DOHH2 (cell line): Measurements from ENCODE around the gene HDAC4.

Source experiments
- H3F3A ChIP-seq: fragments of 200-600 bp; sonication (generic), shearing (Covaris generic); 2 replicates; pipeline ENCODE4 v1.6.0; 2016; ENCODE audit warnings: antibody characterized with exemption, mild to moderate bottlenecking; ENCODE audit not compliant: control insufficient read depth, insufficient read depth
- H3K27ac ChIP-seq: fragments of 200-600 bp; sonication (generic); 2 replicates; pipeline ENCODE4 v1.5.1; 2014; ENCODE audit warnings: low read depth, mild to moderate bottlenecking, low read length, moderate library complexity
- H3K27me3 ChIP-seq: fragments of 200-600 bp; sonication (generic); 2 replicates; pipeline ENCODE4 v1.6.1; 2014; ENCODE audit warnings: mild to moderate bottlenecking, low read length, mixed read lengths; ENCODE audit not compliant: control insufficient read depth
- H3K36me3 ChIP-seq: fragments of 200-600 bp; sonication (generic); 2 replicates; pipeline ENCODE4 v1.6.1; 2014; ENCODE audit warnings: mild to moderate bottlenecking, low read length, moderate library complexity, mixed read lengths; ENCODE audit not compliant: control insufficient read depth
- H3K4me1 ChIP-seq: fragments of 200-600 bp; sonication (generic); 2 replicates; pipeline ENCODE4 v1.6.1; 2014; ENCODE audit warnings: mild to moderate bottlenecking, low read length, mixed read lengths; ENCODE audit not compliant: control insufficient read depth
- H3K4me2 ChIP-seq: fragments of 200-600 bp; sonication (generic); 2 replicates; pipeline ENCODE4 v1.6.0; 2014; ENCODE audit warnings: mild to moderate bottlenecking, low read length, moderate library complexity
- H3K4me3 ChIP-seq: fragments of 200-600 bp; sonication (generic); 2 replicates; pipeline ENCODE4 v1.5.1; 2014; ENCODE audit warnings: mild to moderate bottlenecking, low read length, mixed read lengths
- H3K79me2 ChIP-seq: fragments of 200-600 bp; sonication (generic); 2 replicates; pipeline ENCODE4 v1.6.1; 2014; ENCODE audit warnings: mild to moderate bottlenecking, low read length, mixed read lengths; ENCODE audit not compliant: control insufficient read depth
- H3K9me2 ChIP-seq: fragments of 200-600 bp; sonication (generic); replicated peaks from 2 replicates; pipeline ENCODE4 v1.6.1; 2014; ENCODE audit warnings: mild to moderate bottlenecking, low read length, mixed read lengths; ENCODE audit not compliant: control insufficient read depth
- H3K9me3 ChIP-seq: fragments of 200-600 bp; sonication (generic); 2 replicates; pipeline ENCODE4 v1.6.1; 2014; ENCODE audit warnings: antibody characterized with exemption, low read length, mixed read lengths; ENCODE audit not compliant: control insufficient read depth, insufficient read depth
- H4K20me1 ChIP-seq: fragments of 200-600 bp; sonication (generic); 2 replicates; pipeline ENCODE4 v1.6.0; 2014; ENCODE audit warnings: low read depth, mild to moderate bottlenecking, antibody characterized with exemption, low read length, moderate library complexity; ENCODE audit not compliant: control insufficient read depth, insufficient read depth
- EZH2phosphoT487 ChIP-seq: fragments of 200-600 bp; sonication (generic); IDR thresholded peaks from 2 replicates; pipeline ENCODE4 v1.6.1; 2017; ENCODE audit warnings: borderline replicate concordance, mild to moderate bottlenecking, antibody characterized with exemption, low read length, moderate library complexity, mixed read lengths
- TF ChIP-seq, protein P1 (sequence below): fragments of 200-600 bp; sonication (generic); IDR thresholded peaks from one replicate; pipeline ENCODE4 v1.5.1; 2014; ENCODE audit warnings: antibody characterized with exemption, mild to moderate bottlenecking, low read depth, low read length; ENCODE audit not compliant: poor library complexity, severe bottlenecking

The HDAC4 gene

DNA sequence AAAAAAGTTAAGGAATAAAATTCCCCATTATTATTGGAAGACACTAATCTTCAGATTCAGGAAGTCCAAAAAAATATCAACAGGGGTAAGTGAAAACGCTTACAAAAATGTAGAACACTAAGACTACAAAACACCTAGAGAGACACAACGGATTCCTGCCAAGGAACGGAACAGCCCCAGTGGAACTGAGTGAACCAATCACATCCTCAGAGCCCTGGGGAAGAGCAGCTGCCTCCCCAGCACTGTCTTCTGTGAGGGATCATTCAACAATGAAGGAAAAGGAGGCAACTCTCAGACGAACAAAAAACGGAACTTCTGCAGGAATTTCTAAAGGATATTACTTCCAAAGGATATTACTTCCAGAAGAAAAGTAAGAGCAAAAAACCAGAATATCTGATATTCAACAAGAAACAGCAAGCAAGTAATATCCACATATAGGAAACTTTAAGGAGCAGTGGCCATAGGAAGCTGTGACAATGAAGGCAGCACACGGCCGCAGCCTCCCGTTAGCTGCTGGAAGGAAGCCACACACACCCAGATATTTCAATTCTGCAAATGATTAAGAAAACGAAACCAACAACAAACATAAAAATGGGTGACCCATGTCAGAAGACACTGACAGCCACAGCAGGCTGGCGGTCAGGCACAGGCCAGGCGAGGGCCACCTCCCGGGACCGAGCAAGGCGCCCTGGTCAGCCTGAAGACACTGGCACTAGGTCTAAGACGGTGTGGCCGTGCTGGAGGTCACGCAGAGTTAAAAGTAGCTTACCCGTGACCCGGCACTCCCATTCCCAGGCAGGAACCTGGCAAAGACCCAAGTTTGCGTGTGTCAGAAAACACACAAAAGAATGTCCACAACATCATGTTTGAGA is 81.8 kb downstream of the HDAC4 start:
- H3K4me2 ChIP-seq: no peak overlapping the region
- no peaks in the 10 kb centered on the region for H3K36me3 ChIP-seq

DNA sequence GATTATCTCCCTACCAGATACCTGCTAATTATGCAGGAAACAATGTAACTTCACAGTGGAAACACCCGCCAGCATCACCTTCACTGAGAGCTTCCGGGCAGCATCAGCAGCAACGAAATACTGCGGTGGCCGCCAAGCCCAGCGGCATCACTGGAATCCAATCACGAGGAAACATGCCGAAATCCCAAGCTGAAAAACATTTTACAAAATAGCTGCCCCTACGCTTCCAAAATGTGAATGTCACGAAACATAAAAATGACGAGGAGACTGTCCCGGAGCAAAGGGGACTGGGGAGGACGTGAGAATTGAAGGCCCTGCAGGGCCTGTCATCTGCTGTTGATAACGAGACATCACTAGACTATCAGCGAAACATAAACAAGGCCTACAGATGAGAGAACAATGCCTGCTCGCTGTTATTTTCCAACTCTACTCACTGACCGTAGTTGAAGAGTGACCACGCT is 82.6 kb downstream of the HDAC4 start:
- no peak overlapping the region for H3K27ac ChIP-seq
- no peaks in the 10 kb centered on the region for H3K79me2 ChIP-seq
- H3K9me3 ChIP-seq: no peaks in the 10 kb centered on the region
- no peaks in the 10 kb centered on the region for H3K36me3 ChIP-seq
- H3K4me3 ChIP-seq: no peak overlapping the region
- H4K20me1 ChIP-seq: no peaks in the 10 kb centered on the region
- H3K4me1 ChIP-seq: no peaks in the 10 kb centered on the region
- H3K9me2 ChIP-seq: no peaks in the 10 kb centered on the region
- H3K4me2 ChIP-seq: no peak overlapping the region
- no peaks in the 10 kb centered on the region for H3F3A ChIP-seq
- no peak for TF ChIP-seq EZH2phosphoT487
- TF ChIP-seq, protein P1, sequence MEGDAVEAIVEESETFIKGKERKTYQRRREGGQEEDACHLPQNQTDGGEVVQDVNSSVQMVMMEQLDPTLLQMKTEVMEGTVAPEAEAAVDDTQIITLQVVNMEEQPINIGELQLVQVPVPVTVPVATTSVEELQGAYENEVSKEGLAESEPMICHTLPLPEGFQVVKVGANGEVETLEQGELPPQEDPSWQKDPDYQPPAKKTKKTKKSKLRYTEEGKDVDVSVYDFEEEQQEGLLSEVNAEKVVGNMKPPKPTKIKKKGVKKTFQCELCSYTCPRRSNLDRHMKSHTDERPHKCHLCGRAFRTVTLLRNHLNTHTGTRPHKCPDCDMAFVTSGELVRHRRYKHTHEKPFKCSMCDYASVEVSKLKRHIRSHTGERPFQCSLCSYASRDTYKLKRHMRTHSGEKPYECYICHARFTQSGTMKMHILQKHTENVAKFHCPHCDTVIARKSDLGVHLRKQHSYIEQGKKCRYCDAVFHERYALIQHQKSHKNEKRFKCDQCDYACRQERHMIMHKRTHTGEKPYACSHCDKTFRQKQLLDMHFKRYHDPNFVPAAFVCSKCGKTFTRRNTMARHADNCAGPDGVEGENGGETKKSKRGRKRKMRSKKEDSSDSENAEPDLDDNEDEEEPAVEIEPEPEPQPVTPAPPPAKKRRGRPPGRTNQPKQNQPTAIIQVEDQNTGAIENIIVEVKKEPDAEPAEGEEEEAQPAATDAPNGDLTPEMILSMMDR: no peak
- H3K27me3 ChIP-seq: no peaks in the 10 kb centered on the region

More for the DNA sequence above, 81.8 kb downstream of the HDAC4 start:
- Histone ChIP-seq H3K79me2 (no peaks in the 10 kb centered on the region), H3K9me2 (no peaks in the 10 kb centered on the region), H3K27me3 (no peaks in the 10 kb centered on the region), H3F3A (no peaks in the 10 kb centered on the region), H3K27ac (no peak overlapping the region), H3K4me3 (no peak overlapping the region), H3K9me3 (no peaks in the 10 kb centered on the region), H3K4me1 (no peaks in the 10 kb centered on the region), H4K20me1 (no peaks in the 10 kb centered on the region)
- TF ChIP-seq EZH2phosphoT487: no peak
- TF ChIP-seq, protein P1: no peak

GRCh38 chr2:239316562-239317465 is 84.0 kb downstream of the HDAC4 start:
- Histone ChIP-seq H3K27ac (no peak overlapping the region), H3K4me3 (no peak overlapping the region), H3K79me2 (no peaks in the 10 kb centered on the region), H3K4me1 (no peaks in the 10 kb centered on the region), H3K4me2 (no peak overlapping the region), H3K9me3 (no peaks in the 10 kb centered on the region), H3K9me2 (no peaks in the 10 kb centered on the region), H4K20me1 (no peaks in the 10 kb centered on the region), H3F3A (no peaks in the 10 kb centered on the region), H3K27me3 (no peaks in the 10 kb centered on the region), H3K36me3 (no peaks in the 10 kb centered on the region)
- no peak for TF ChIP-seq EZH2phosphoT487
